Gastrocnemius medialis (tissue), 4 donors: Measurements from ENCODE around the gene SUSD3.

ENCODE experiments used
- POLR2A ChIP-seq, 2 donors: fragments of 450-650 bp; IDR thresholded peaks; one replicate each; pipeline ENCODE4 v1.6.1; 2017; ENCODE audit warnings: antibody characterized with exemption in 2 of 2, mild to moderate bottlenecking in 2 of 2, moderate library complexity in 2 of 2
- TF ChIP-seq, protein P1 (sequence below), 5 experiments: fragments of 450-650 bp in 3 of 5; fragments of 200-600 bp in 2 of 5; sonication (generic) in 2 of 5; IDR thresholded peaks in 4 of 5; conservative IDR thresholded peaks in 1 of 5; 1 replicate in 4 of 5; 2 replicates in 1 of 5; pipeline ENCODE4 v1.5.1; 2016 to 2019; ENCODE audit warnings: antibody characterized with exemption in 5 of 5, mild to moderate bottlenecking in 3 of 5, moderate library complexity in 3 of 5

DNA sequence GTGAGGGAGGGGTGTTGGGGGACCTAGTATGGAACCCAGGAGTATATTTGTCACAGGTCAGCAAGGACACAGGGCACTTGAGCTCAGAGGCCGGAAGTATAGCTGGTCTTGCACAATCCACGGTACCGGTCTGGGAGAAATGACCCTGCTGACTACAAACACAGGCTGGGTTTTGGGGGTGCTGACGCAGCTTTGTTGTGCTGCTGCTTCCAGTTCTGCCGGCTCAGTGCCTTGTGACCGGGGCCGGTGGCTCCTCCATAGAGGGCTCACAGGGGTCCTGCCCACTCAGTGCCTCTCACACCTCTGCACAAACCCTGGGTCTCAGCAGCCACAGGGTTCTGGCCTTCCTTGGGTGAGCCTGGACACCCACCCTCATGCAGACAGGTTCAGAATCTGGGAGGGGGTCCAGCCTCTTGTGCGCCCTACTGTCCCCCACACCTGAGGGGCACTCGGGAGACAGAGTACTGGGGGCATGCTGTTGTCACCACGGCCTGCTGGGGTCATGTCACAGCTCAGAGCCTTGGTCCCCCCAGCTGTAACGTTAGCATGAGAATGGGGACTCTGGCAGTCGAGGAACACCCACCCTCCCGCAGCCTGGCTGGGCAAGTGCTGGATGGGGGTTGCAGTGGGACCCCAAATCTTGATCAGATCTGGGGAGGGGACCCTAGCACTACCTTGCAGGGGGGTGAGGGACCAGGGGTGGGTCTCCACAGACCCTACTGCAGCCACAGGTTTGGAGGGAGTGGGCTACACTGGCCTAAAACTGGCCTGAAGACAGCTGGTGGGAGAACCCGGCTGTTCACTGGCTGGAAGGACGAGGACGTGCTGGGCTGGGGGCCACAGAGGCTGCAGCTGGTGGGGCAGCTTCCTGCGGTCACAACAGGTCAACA, 57.8 kb downstream of the SUSD3 start:
- TF ChIP-seq, protein P1, sequence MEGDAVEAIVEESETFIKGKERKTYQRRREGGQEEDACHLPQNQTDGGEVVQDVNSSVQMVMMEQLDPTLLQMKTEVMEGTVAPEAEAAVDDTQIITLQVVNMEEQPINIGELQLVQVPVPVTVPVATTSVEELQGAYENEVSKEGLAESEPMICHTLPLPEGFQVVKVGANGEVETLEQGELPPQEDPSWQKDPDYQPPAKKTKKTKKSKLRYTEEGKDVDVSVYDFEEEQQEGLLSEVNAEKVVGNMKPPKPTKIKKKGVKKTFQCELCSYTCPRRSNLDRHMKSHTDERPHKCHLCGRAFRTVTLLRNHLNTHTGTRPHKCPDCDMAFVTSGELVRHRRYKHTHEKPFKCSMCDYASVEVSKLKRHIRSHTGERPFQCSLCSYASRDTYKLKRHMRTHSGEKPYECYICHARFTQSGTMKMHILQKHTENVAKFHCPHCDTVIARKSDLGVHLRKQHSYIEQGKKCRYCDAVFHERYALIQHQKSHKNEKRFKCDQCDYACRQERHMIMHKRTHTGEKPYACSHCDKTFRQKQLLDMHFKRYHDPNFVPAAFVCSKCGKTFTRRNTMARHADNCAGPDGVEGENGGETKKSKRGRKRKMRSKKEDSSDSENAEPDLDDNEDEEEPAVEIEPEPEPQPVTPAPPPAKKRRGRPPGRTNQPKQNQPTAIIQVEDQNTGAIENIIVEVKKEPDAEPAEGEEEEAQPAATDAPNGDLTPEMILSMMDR (IDR thresholded peaks at IDR 0.05 in 4 of 5, conservative IDR thresholded peaks at IDR 0.05 in 1 of 5), result no peak
- peak in 1 of 2 donors; percentile 25 for TF ChIP-seq POLR2A (IDR thresholded peaks at IDR 0.05)
